ENCODE results near the gene PUS1. TPM values are rescaled to one million over a fixed set of nuclear protein-coding genes. Genes with fewer than 3 reads are reported as not detected.

Gene PUS1
- total and polyA plus RNA-seq, 10 of the 15 experiments (the other 5 are each of a cell fraction or from before 2014, with no cell fraction given): 1.3 to 74.2 (median 25.4) TPM

- H3K4me3 ChIP-seq: no peak overlapping the region
- SMC1A ChIA-PET (ENCODE audit: uncharacterized antibody, unreplicated experiment): no interaction called here
- CTCF ChIA-PET: no interaction called here
- H4K20me1 ChIP-seq (ENCODE audit: control insufficient read depth, insufficient read depth): no peaks in the 10 kb centered on the region
- in situ Hi-C loops (cut with MboI): no loop called here
- DNase-seq (ENCODE audit: low read depth, low spot score) (peak; percentile 38), ATAC-seq (peak; percentile 87), FAIRE-seq (peak; percentile 95)
- POLR2A ChIA-PET: no interaction called here
- 14% methylated on average over 11 of the region's 11 CpGs for WGBS (ENCODE audit: insufficient coverage, insufficient replicate concordance, low lambda C conversion rate, missing lambda C conversion rate)
- no peaks in the 10 kb centered on the region for H3K9me3 ChIP-seq (replicated peaks; ENCODE audit: control insufficient read depth, insufficient read depth, low read length)
- no TSS peak for BruUV-seq (replicated peaks)
- H3K27ac ChIP-seq (ENCODE audit: control insufficient read depth, insufficient read depth): peak overlapping the region; percentile 56
- H3K4me1 ChIP-seq (ENCODE audit: control insufficient read depth, insufficient read depth, low read length): peaks cover 21% of the 10 kb centered on the region
- RAD21 ChIA-PET (ENCODE audit: unreplicated experiment): no interaction called here
- H3K79me2 ChIP-seq (ENCODE audit: control insufficient read depth, insufficient read depth, low read length): no peaks in the 10 kb centered on the region
- intact Hi-C loops (cut with micrococcal nuclease; ENCODE audit: unreplicated experiment): no loop called here
- no peaks in the 10 kb centered on the region; a peak in 1 of 4 replicates for H3K36me3 ChIP-seq (ENCODE audit: control insufficient read depth in 2 of 2, insufficient read depth in 2 of 2, low read length in 1 of 2)
- H2AFZ ChIP-seq (ENCODE audit: control insufficient read depth, low read depth, low read length): peak overlapping the region; percentile 28
- peak overlapping the region; percentile 77 for H3K4me2 ChIP-seq (ENCODE audit: control insufficient read depth, insufficient read depth)
- no peak overlapping the region; the same call in 1 of the 2 replicates for H3K9ac ChIP-seq (ENCODE audit: control insufficient read depth, insufficient read depth, low read length)
- no peaks in the 10 kb centered on the region for H3K27me3 ChIP-seq (replicated peaks in 1 of 2; ENCODE audit: control insufficient read depth in 2 of 2, insufficient read depth in 2 of 2, low read length in 1 of 2)
- no peak for TF ChIP-seq SREBF1 (IDR thresholded peaks at IDR 0.05; ENCODE audit: low read length)
- 0 out of 2 replicates have a peak, but pooled peaks have one; percentile 9 for TF ChIP-seq MTA2 (IDR thresholded peaks at IDR 0.05; ENCODE audit: low read depth)
- TF ChIP-seq, protein P1, sequence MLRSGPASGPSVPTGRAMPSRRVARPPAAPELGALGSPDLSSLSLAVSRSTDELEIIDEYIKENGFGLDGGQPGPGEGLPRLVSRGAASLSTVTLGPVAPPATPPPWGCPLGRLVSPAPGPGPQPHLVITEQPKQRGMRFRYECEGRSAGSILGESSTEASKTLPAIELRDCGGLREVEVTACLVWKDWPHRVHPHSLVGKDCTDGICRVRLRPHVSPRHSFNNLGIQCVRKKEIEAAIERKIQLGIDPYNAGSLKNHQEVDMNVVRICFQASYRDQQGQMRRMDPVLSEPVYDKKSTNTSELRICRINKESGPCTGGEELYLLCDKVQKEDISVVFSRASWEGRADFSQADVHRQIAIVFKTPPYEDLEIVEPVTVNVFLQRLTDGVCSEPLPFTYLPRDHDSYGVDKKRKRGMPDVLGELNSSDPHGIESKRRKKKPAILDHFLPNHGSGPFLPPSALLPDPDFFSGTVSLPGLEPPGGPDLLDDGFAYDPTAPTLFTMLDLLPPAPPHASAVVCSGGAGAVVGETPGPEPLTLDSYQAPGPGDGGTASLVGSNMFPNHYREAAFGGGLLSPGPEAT (IDR thresholded peaks at IDR 0.05; ENCODE audit: low read depth): no peak
- TF ChIP-seq NR2F1 (conservative IDR thresholded peaks at IDR 0.05): no peak
- TF ChIP-seq MXI1 (IDR thresholded peaks at IDR 0.05; ENCODE audit: low read depth, low read length): 0 out of 2 replicates have a peak, but pooled peaks have one; percentile 61
- TF ChIP-seq SMAD1 (IDR thresholded peaks at IDR 0.05; ENCODE audit: low read depth, partially characterized antibody): no peak
- TF ChIP-seq CREB1 (IDR thresholded peaks at IDR 0.05; ENCODE audit: low read depth): peak; percentile 67
- TF ChIP-seq IKZF1 (conservative IDR thresholded peaks at IDR 0.05): peak; percentile 15; the same call in 1 of the 2 replicates
- TF ChIP-seq NFIC (IDR thresholded peaks at IDR 0.05; ENCODE audit: low read depth, low read length): no peak
- no peak for TF ChIP-seq CEBPB (IDR thresholded peaks at IDR 0.05; ENCODE audit: borderline replicate concordance in 1 of 2, low read depth in 2 of 2, low read length in 2 of 2)
- TF ChIP-seq CHD4 (IDR thresholded peaks at IDR 0.05): no peak
- TF ChIP-seq ZSCAN29 (IDR thresholded peaks at IDR 0.05): no peak
- TF ChIP-seq GABPA (IDR thresholded peaks at IDR 0.05; ENCODE audit: low read depth): no peak
- peak; percentile 36; the same call in 1 of the 2 replicates for TF ChIP-seq DPF2 (IDR thresholded peaks at IDR 0.05)
- TF ChIP-seq LARP7 (IDR thresholded peaks at IDR 0.05): no peak
- TF ChIP-seq CREM (IDR thresholded peaks at IDR 0.05; ENCODE audit: low read depth): peak; percentile 72
- TF ChIP-seq RAD51 (IDR thresholded peaks at IDR 0.05): peak; percentile 69
- TF ChIP-seq IRF5 (IDR thresholded peaks at IDR 0.05; ENCODE audit: borderline replicate concordance): no peak
- no peak for TF ChIP-seq EGR1 (IDR thresholded peaks at IDR 0.05; ENCODE audit: borderline replicate concordance in 1 of 2, low read depth in 2 of 2, low read length in 2 of 2)
- TF ChIP-seq STAT3 (IDR thresholded peaks at IDR 0.05; ENCODE audit: low read depth, low read length): no peak
- no peak for TF ChIP-seq SP1 (IDR thresholded peaks at IDR 0.05; ENCODE audit: low read depth, low read length)
- TF ChIP-seq BCL3 (IDR thresholded peaks at IDR 0.05; ENCODE audit: borderline replicate concordance, insufficient read depth, low read depth, low read length, poor library complexity, severe bottlenecking): no peak
- peak; percentile 11 to 55; a peak in 2 of 4 replicates for TF ChIP-seq EP300 (IDR thresholded peaks at IDR 0.05; ENCODE audit: borderline replicate concordance in 1 of 2, control insufficient read depth in 1 of 2, low read depth in 2 of 2, low read length in 2 of 2)
- 0 out of 2 replicates have a peak, but pooled peaks have one; percentile 16 for TF ChIP-seq BCL11A (IDR thresholded peaks at IDR 0.05; ENCODE audit: low read depth, low read length)
Measured at GRCh38 chr12:131923260-131923659, 5.8 kb upstream of the PUS1 start.

Measured in GM12878 (cell line).